Sigmoid colon (tissue), 4 donors: ENCODE data around the gene GJA9.

Source experiments
- CTCF ChIP-seq, 4 experiments: fragments of 450-650 bp in 3 of 4; fragments of 200-600 bp in 1 of 4; IDR thresholded peaks; one replicate each; pipeline ENCODE4 v1.5.1; 2016 to 2019; ENCODE audit warnings: antibody characterized with exemption in 4 of 4, mild to moderate bottlenecking in 3 of 4, moderate library complexity in 2 of 4
- POLR2AphosphoS5 ChIP-seq, 4 donors: sonication (generic); formaldehyde crosslinking; IDR thresholded peaks; one replicate each; pipeline ENCODE4 v1.6.1; 2017; ENCODE audit warnings: antibody characterized with exemption in 4 of 4

GRCh38 chr1:38865112-38865715 is 16.2 kb downstream of the GJA9 start:
- no peak for TF ChIP-seq CTCF (IDR thresholded peaks at IDR 0.05)
- TF ChIP-seq POLR2AphosphoS5 (IDR thresholded peaks at IDR 0.05) = no peak
